Measurements from ENCODE around the gene SMIM1. TPM values are rescaled to one million over a fixed set of nuclear protein-coding genes. Genes with fewer than 3 reads are reported as not detected.
"Not testable (repeated sequence)": the region's sequence is repeated elsewhere in the genome, so short reads cannot be mapped to it uniquely, and the experiment has no call there.

Gene SMIM1
- total and polyA plus RNA-seq, 4 donors = 8.0 to 15.9 (median 10.9) TPM

DNA sequence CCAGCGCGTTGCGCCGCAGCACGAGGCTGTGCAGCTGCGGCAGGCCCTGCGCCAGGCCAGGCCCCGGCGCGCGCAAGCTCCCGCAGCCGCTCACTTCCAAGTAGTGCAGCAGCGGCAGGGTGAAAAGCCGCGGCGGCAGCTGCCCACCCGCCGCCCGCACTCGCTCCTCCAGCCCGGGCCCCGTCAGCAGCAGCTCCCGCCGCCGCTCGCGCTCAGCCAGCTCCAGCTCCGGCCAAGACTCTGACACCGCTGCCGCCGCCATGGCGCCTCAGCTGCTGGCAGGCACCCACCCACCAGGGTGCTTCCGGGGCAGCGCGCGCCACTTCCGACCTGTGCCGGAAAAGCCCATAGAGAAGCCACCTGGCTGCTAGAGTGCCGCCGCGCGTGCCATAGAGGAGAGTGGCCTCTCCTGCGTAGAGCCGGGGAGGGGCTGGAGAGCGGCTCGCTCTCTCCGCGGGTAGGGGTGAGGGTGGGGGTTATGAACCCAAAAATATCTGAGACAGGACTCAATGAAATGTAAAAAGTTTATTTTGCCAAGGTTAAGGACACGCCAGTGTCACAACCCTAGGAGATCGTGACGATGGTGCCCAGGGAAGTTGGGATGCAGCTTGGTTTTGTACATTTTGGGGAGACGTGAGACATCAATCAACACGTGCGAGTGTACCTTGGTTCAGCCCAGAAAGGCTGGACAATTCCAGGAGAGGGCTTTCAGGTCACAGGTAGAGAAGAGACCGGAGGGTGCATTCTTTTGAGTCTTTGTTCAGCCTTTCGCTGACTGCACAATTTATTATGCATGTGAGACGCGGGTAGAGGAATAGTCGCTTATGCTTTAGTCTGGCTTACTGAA lies 23.9 kb downstream of the SMIM1 start, which contains the start of gene LRRC47:
Gene LRRC47, minus strand, starts transcription at position 284 of the 847 bp plus-strand sequence. Its CDS starts 22 bp downstream, at position 262.
- ATAC-seq (ENCODE audit: insufficient read depth, low FRiP score) = peak; percentile 98
- H3K4me1 ChIP-seq (ENCODE audit: control insufficient read depth in 5 of 5, insufficient read depth in 5 of 5, low read length in 5 of 5) = peaks cover 3 to 19% (median 13%) of the 10 kb centered on the region in 5 donors
- peak within 1 kb of the TSS; percentile 61 to 69 for H3K9ac ChIP-seq (ENCODE audit: insufficient read depth in 1 of 2, low read length in 2 of 2)
- H3K9me3 ChIP-seq (ENCODE audit: control insufficient read depth in 4 of 4, insufficient read depth in 3 of 4, low read length in 3 of 4) = peaks cover 0 to 2% (median 0%) of the 10 kb centered on the region in 4 donors
- H3K4me3 ChIP-seq = peak within 1 kb of the TSS; percentile 97
- WGBS, 2 donors = 3 to 4% methylated on average over 58 to 60 of the region's 60 CpGs
- H3K27me3 ChIP-seq (ENCODE audit: control insufficient read depth in 3 of 3, insufficient read depth in 3 of 3, low read length in 2 of 3) = peaks cover 0 to 5% (median 2%) of the 10 kb centered on the region in 3 donors
- peak; percentile 93 to 96 (median 94) for DNase-seq
- TF ChIP-seq, protein P1, sequence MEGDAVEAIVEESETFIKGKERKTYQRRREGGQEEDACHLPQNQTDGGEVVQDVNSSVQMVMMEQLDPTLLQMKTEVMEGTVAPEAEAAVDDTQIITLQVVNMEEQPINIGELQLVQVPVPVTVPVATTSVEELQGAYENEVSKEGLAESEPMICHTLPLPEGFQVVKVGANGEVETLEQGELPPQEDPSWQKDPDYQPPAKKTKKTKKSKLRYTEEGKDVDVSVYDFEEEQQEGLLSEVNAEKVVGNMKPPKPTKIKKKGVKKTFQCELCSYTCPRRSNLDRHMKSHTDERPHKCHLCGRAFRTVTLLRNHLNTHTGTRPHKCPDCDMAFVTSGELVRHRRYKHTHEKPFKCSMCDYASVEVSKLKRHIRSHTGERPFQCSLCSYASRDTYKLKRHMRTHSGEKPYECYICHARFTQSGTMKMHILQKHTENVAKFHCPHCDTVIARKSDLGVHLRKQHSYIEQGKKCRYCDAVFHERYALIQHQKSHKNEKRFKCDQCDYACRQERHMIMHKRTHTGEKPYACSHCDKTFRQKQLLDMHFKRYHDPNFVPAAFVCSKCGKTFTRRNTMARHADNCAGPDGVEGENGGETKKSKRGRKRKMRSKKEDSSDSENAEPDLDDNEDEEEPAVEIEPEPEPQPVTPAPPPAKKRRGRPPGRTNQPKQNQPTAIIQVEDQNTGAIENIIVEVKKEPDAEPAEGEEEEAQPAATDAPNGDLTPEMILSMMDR (IDR thresholded peaks at IDR 0.05; ENCODE audit: control extremely low read depth, extremely low read depth) = no peak
- H3K36me3 ChIP-seq (ENCODE audit: control insufficient read depth in 4 of 4, insufficient read depth in 4 of 4, low read length in 4 of 4) = peaks cover 0 to 4% (median 1%) of the 10 kb centered on the region in 4 donors
- H3K27ac ChIP-seq (ENCODE audit: low read depth in 1 of 2, low read length in 1 of 2) = peak within 1 kb of the TSS; percentile 52 to 67

DNA sequence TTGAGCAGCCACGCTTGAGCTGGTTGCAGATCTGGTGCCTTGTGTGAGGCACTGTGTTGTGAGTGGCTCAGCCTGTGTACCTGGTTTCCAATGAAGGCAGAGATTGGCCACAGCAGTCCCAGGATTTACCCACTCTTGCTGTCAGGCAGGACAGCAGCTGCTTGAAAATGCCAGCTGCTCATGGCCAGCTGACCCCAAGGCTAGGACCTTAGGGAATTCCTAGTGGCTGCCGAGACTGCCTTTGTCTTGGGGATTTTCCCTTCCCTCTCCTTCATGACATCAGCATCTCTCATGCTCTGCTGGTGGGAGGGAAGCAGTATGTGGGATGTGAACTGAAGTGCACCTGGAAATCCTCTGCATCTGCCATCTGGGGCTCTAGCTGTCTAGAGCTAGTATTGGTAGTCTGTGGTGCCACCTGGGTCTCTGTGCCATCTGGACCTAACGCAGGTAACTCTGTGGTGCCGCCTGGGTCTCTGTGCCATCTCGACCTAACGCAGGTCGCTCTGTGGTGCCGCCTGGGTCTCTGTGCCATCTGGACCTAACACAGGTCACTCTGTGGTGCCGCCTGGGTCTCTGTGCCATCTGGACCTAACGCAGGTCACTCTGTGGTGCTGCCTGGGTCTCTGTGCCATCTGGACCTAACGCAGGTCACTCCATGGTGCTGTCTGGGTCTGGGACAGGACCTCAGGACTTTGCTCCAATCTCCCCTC lies 27.6 kb downstream of the SMIM1 start:
- 88 to 92% methylated on average over 11 of the region's 11 CpGs for WGBS, 2 donors
- H3K36me3 ChIP-seq (ENCODE audit: control insufficient read depth in 4 of 4, insufficient read depth in 4 of 4, low read length in 4 of 4) = no peaks in the 10 kb centered on the region
- DNase-seq (no peak), ATAC-seq (ENCODE audit: insufficient read depth, low FRiP score) (no peak)
- no peak overlapping the region for H3K9ac ChIP-seq (ENCODE audit: insufficient read depth in 1 of 2, low read length in 2 of 2)
- no peak overlapping the region for H3K4me3 ChIP-seq
- TF ChIP-seq, protein P1 (IDR thresholded peaks at IDR 0.05; ENCODE audit: control extremely low read depth, extremely low read depth) = no peak
- peaks cover 0 to 12% (median 4%) of the 10 kb centered on the region in 5 donors for H3K4me1 ChIP-seq (ENCODE audit: control insufficient read depth in 5 of 5, insufficient read depth in 5 of 5, low read length in 5 of 5)
- peaks cover 0 to 2% (median 0%) of the 10 kb centered on the region in 4 donors for H3K9me3 ChIP-seq (ENCODE audit: control insufficient read depth in 4 of 4, insufficient read depth in 3 of 4, low read length in 3 of 4)
- peaks cover 2 to 5% (median 2%) of the 10 kb centered on the region in 3 donors for H3K27me3 ChIP-seq (ENCODE audit: control insufficient read depth in 3 of 3, insufficient read depth in 3 of 3, low read length in 2 of 3)
- no peak overlapping the region for H3K27ac ChIP-seq (ENCODE audit: low read depth in 1 of 2, low read length in 1 of 2)

DNA sequence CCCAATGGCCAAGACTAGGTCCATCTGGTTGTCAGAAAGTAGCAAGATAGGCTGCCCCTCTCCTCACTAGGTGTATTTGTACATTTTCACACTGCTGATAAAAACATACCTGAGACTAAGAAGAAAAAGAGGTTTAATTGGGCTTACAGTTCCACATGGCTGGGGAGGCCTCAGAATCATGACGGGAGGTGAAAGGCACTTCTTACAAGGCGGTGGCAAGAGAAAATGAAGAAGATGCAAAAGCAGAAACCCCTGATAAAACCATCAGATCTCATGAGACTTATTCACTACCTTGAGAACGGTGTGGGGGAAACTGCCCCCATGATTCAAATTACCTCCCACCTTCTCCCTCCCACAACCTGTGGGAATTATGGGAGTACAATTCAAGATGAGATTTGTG lies 28.2 kb downstream of the SMIM1 start:
- H3K4me3 ChIP-seq; DNase-seq; H3K36me3 ChIP-seq (ENCODE audit: control insufficient read depth in 4 of 4, insufficient read depth in 4 of 4, low read length in 4 of 4); H3K27ac ChIP-seq (ENCODE audit: low read depth in 1 of 2, low read length in 1 of 2); H3K9ac ChIP-seq (ENCODE audit: insufficient read depth in 1 of 2, low read length in 2 of 2); H3K4me1 ChIP-seq (ENCODE audit: control insufficient read depth in 5 of 5, insufficient read depth in 5 of 5, low read length in 5 of 5); H3K27me3 ChIP-seq (ENCODE audit: control insufficient read depth in 3 of 3, insufficient read depth in 3 of 3, low read length in 2 of 3); ATAC-seq (ENCODE audit: insufficient read depth, low FRiP score); H3K9me3 ChIP-seq (ENCODE audit: control insufficient read depth in 4 of 4, insufficient read depth in 3 of 4, low read length in 3 of 4): not testable (repeated sequence)
- 81 to 97% methylated on average over 3 of the region's 3 CpGs for WGBS, 2 donors
